ENCODE results near the gene ID2.

DNA sequence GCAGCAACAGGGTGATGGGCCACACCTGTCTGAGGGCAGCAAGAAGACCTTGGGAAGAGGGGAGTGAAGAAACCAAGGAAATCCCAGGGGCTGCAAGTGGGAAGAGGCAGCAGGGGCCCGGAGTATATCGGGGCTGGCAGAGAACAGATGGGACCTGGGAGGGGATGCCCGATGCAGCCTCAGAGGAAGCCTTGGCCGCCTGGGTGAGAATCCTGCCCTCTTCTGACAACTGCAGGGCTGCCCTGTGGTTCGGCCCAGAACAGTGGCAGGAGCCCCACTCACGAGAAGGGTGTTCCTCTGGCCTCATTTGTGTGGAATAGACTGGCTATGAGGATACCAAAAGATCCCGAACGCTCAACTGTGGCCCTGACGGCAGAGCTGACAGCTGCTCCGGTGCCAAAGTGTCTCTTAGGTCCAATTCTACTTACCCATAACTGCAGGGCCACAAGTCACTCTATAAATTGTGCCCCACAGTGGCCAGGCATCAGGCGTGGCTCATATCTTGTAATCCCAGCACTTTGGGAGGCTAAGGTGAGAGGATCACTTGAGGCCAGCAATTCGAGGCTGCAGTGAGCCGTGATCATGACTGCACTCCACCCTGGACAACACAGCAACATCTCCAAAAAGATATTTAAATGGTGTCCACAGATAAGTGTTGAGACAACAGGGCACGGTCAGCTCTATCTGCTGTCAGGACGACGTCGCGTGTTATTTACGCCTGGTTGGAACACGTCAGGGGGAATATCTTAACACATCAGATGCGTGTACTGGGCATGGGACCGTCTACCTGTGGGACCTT lies 23.6 kb upstream of the ID2 start:
- TF ChIP-seq TAF1 (IDR thresholded peaks at IDR 0.05; ENCODE audit: low read depth) (no peak), POLR2AphosphoS5 (IDR thresholded peaks at IDR 0.05) (no peak), RAD21 (conservative IDR thresholded peaks at IDR 0.05) (no peak), EZH2 (IDR thresholded peaks at IDR 0.05; ENCODE audit: borderline replicate concordance, insufficient read depth, low read length, poor library complexity, severe bottlenecking) (no peak), SMC3 (conservative IDR thresholded peaks at IDR 0.05; ENCODE audit: poor library complexity) (no peak), EP300 (conservative IDR thresholded peaks at IDR 0.05; ENCODE audit: poor library complexity, severe bottlenecking) (no peak), MXI1 (conservative IDR thresholded peaks at IDR 0.05; ENCODE audit: poor library complexity, severe bottlenecking) (no peak)
- TF ChIP-seq, protein P1, sequence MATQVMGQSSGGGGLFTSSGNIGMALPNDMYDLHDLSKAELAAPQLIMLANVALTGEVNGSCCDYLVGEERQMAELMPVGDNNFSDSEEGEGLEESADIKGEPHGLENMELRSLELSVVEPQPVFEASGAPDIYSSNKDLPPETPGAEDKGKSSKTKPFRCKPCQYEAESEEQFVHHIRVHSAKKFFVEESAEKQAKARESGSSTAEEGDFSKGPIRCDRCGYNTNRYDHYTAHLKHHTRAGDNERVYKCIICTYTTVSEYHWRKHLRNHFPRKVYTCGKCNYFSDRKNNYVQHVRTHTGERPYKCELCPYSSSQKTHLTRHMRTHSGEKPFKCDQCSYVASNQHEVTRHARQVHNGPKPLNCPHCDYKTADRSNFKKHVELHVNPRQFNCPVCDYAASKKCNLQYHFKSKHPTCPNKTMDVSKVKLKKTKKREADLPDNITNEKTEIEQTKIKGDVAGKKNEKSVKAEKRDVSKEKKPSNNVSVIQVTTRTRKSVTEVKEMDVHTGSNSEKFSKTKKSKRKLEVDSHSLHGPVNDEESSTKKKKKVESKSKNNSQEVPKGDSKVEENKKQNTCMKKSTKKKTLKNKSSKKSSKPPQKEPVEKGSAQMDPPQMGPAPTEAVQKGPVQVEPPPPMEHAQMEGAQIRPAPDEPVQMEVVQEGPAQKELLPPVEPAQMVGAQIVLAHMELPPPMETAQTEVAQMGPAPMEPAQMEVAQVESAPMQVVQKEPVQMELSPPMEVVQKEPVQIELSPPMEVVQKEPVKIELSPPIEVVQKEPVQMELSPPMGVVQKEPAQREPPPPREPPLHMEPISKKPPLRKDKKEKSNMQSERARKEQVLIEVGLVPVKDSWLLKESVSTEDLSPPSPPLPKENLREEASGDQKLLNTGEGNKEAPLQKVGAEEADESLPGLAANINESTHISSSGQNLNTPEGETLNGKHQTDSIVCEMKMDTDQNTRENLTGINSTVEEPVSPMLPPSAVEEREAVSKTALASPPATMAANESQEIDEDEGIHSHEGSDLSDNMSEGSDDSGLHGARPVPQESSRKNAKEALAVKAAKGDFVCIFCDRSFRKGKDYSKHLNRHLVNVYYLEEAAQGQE (IDR thresholded peaks at IDR 0.05; ENCODE audit: borderline replicate concordance): no peak
- TF ChIP-seq, protein P2, sequence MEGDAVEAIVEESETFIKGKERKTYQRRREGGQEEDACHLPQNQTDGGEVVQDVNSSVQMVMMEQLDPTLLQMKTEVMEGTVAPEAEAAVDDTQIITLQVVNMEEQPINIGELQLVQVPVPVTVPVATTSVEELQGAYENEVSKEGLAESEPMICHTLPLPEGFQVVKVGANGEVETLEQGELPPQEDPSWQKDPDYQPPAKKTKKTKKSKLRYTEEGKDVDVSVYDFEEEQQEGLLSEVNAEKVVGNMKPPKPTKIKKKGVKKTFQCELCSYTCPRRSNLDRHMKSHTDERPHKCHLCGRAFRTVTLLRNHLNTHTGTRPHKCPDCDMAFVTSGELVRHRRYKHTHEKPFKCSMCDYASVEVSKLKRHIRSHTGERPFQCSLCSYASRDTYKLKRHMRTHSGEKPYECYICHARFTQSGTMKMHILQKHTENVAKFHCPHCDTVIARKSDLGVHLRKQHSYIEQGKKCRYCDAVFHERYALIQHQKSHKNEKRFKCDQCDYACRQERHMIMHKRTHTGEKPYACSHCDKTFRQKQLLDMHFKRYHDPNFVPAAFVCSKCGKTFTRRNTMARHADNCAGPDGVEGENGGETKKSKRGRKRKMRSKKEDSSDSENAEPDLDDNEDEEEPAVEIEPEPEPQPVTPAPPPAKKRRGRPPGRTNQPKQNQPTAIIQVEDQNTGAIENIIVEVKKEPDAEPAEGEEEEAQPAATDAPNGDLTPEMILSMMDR (IDR thresholded peaks at IDR 0.05; ENCODE audit: poor library complexity, severe bottlenecking): no peak

Data from neural cell (in vitro differentiated cells).